WTC11 (cell line): ENCODE measurements around the gene COL4A1. TPM values are rescaled to one million over a fixed set of nuclear protein-coding genes. Genes with fewer than 3 reads are reported as not detected.
A peak's percentile ranks its signal among the peaks of the same experiment; 100 is the strongest.

Experiments used
- ATAC-seq: fragments of 200-7000 bp; cut with Tn5 transposase; 2 replicates; pipeline ENCODE4 v1.10.0; 2021; ENCODE audit warnings: mild to moderate bottlenecking, moderate library complexity
- CTCF ChIA-PET: fragments of 300-600 bp; sonication (Branson Sonifier 250); formaldehyde crosslinking; loops from one replicate; lab custom pipeline; 2021; ENCODE audit warnings: antibody characterized with exemption; lab: Charles Lee
- POLR2A ChIA-PET: fragments of 350-600 bp; sonication (Branson Sonifier 250); formaldehyde crosslinking; loops from one replicate; lab custom pipeline; 2021; ENCODE audit warnings: antibody characterized with exemption; lab: Charles Lee
- DNase-seq: peaks from one replicate; pipeline ENCODE4 v3.0.0; 2021; ENCODE audit warnings: low spot score
- H3K27ac Mint-ChIP-seq: 2 replicates; pipeline ENCODE4 v1.8.0; 2021; ENCODE audit warnings: mixed read lengths
- H3K27me3 Mint-ChIP-seq: 2 replicates; pipeline ENCODE4 v1.8.0; 2021; ENCODE audit warnings: low read depth, mild to moderate bottlenecking, moderate library complexity, mixed read lengths
- H3K36me3 Mint-ChIP-seq: 2 replicates; pipeline ENCODE4 v1.8.0; 2021; ENCODE audit warnings: mixed read lengths
- H3K4me1 Mint-ChIP-seq: 2 replicates; pipeline ENCODE4 v1.8.0; 2022; ENCODE audit warnings: mixed read lengths
- H3K4me3 Mint-ChIP-seq: 2 replicates; pipeline ENCODE4 v1.8.0; 2021; ENCODE audit warnings: mild to moderate bottlenecking, moderate library complexity, mixed read lengths
- H3K9me3 Mint-ChIP-seq: 2 replicates; pipeline ENCODE4 v1.8.0; 2021; ENCODE audit warnings: mixed read lengths
- EMX1 ChIP-seq: fragments of 250-450 bp; sonication (Bioruptor Pico); IDR thresholded peaks from 2 replicates; pipeline ENCODE4 v1.8.0; 2021; ENCODE audit warnings: mild to moderate bottlenecking
- ETV6 ChIP-seq: sonication (generic); formaldehyde crosslinking; IDR thresholded peaks from 2 replicates; pipeline ENCODE4 v1.8.1; 2022; ENCODE audit warnings: mild to moderate bottlenecking, missing genetic modification reagents
- FOXK1 ChIP-seq: sonication (generic); formaldehyde crosslinking; IDR thresholded peaks from 2 replicates; pipeline ENCODE4 v1.8.0; 2022; ENCODE audit warnings: mild to moderate bottlenecking, moderate library complexity, missing genetic modification reagents
- FOXP1 ChIP-seq: sonication (generic); formaldehyde crosslinking; IDR thresholded peaks from 2 replicates; pipeline ENCODE4 v1.8.0; 2022; ENCODE audit warnings: missing genetic modification reagents, mild to moderate bottlenecking, moderate library complexity, borderline replicate concordance
- KAT7 ChIP-seq: sonication (generic); formaldehyde crosslinking; IDR thresholded peaks from 2 replicates; pipeline ENCODE4 v1.8.1; 2023; ENCODE audit warnings: missing genetic modification reagents, mild to moderate bottlenecking, borderline replicate concordance
- NFATC4 ChIP-seq: fragments of 250-450 bp; sonication (Bioruptor Pico); IDR thresholded peaks from 2 replicates; pipeline ENCODE4 v1.9.0; 2021; ENCODE audit warnings: mild to moderate bottlenecking
- NFYB ChIP-seq: sonication (generic); formaldehyde crosslinking; conservative IDR thresholded peaks from 2 replicates; pipeline ENCODE4 v1.8.0; 2022; ENCODE audit warnings: low read depth, missing genetic modification reagents
- RORB ChIP-seq: fragments of 250-450 bp; sonication (Bioruptor Pico); IDR thresholded peaks from 2 replicates; pipeline ENCODE4 v1.9.0; 2021; ENCODE audit warnings: mild to moderate bottlenecking
- SP1 ChIP-seq: sonication (generic); formaldehyde crosslinking; conservative IDR thresholded peaks from 2 replicates; pipeline ENCODE4 v1.8.1; 2022; ENCODE audit warnings: missing genetic modification reagents
- TP53 ChIP-seq: sonication (generic); formaldehyde crosslinking; IDR thresholded peaks from 2 replicates; pipeline ENCODE4 v1.8.1; 2023; ENCODE audit warnings: mild to moderate bottlenecking, missing genetic modification reagents
- ZNF219 ChIP-seq: sonication (generic); formaldehyde crosslinking; IDR thresholded peaks from 2 replicates; pipeline ENCODE4 v1.8.0; 2023; ENCODE audit warnings: missing genetic modification reagents, mild to moderate bottlenecking, borderline replicate concordance
- ZNF317 ChIP-seq: sonication (generic); formaldehyde crosslinking; IDR thresholded peaks from 2 replicates; pipeline ENCODE4 v1.8.1; 2023; ENCODE audit warnings: low read depth, mild to moderate bottlenecking, moderate library complexity, missing genetic modification reagents, borderline replicate concordance
- total RNA-seq: library from RNA; stranded (reverse); gene quantifications from 3 replicates; pipeline ENCODE4 v1.2.3, GENCODE V29; 2021
- TF ChIP-seq, protein P1 (sequence below): sonication (generic); formaldehyde crosslinking; IDR thresholded peaks from 2 replicates; pipeline ENCODE4 v1.8.1; 2023; ENCODE audit warnings: mild to moderate bottlenecking, missing genetic modification reagents, borderline replicate concordance
- TF ChIP-seq, protein P2 (sequence below): sonication (generic); formaldehyde crosslinking; IDR thresholded peaks from 2 replicates; pipeline ENCODE4 v1.8.0; 2023; ENCODE audit warnings: mild to moderate bottlenecking, missing genetic modification reagents
- TF ChIP-seq, protein P3 (sequence below): sonication (generic); formaldehyde crosslinking; IDR thresholded peaks from 2 replicates; pipeline ENCODE4 v1.8.1; 2023; ENCODE audit warnings: mild to moderate bottlenecking, missing genetic modification reagents
- TF ChIP-seq, protein P4 (sequence below): fragments of 250-450 bp; sonication (Bioruptor Pico); conservative IDR thresholded peaks from 2 replicates; pipeline ENCODE4 v1.9.0; 2021; ENCODE audit warnings: mild to moderate bottlenecking
- TF ChIP-seq, protein P5 (sequence below): sonication (generic); formaldehyde crosslinking; IDR thresholded peaks from 2 replicates; pipeline ENCODE4 v1.8.1; 2023; ENCODE audit warnings: mild to moderate bottlenecking, missing genetic modification reagents, moderate library complexity
- TF ChIP-seq, protein P6 (sequence below): sonication (generic); formaldehyde crosslinking; IDR thresholded peaks from 2 replicates; pipeline ENCODE4 v1.8.0; 2022; ENCODE audit warnings: mild to moderate bottlenecking, missing genetic modification reagents

COL4A1 gene
- total RNA-seq, 1 experiment from 2014 or later, result 89.6 TPM

DNA sequence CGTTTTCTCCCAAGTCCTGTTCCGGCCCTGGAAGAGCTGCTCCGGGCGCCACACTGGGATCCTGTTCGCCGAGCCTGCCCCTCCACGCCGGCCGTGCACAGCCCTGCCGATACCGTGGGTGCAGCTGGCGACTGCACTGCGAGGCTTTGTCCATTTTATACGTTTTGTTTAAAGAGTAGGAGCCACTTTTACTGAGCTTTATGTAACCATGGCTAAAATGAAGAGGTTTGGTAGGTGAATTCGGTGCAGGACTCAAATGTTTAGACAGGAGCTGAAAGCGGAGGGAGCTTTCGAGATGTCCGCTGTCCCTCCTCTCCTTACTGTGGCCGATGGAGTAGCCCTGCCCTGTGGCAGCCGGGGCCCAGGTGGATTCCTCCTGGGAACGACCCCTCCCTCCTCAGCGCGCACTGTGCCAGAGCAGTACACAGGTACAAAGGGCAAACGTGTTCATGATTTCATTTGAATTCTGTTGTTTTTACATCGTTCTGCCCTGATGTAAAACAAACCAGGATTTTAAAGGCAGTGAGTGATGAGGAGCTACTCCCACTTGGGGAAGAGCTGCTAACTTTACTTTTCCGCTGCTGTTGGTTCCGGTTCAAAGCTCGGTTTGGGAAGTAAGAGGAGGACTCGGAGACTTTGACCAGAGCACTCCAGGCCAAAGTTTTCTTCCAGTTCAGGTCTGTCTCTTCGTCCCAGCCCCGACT lies 1.9 kb upstream of the COL4A1 start:
- TF ChIP-seq, protein P1, sequence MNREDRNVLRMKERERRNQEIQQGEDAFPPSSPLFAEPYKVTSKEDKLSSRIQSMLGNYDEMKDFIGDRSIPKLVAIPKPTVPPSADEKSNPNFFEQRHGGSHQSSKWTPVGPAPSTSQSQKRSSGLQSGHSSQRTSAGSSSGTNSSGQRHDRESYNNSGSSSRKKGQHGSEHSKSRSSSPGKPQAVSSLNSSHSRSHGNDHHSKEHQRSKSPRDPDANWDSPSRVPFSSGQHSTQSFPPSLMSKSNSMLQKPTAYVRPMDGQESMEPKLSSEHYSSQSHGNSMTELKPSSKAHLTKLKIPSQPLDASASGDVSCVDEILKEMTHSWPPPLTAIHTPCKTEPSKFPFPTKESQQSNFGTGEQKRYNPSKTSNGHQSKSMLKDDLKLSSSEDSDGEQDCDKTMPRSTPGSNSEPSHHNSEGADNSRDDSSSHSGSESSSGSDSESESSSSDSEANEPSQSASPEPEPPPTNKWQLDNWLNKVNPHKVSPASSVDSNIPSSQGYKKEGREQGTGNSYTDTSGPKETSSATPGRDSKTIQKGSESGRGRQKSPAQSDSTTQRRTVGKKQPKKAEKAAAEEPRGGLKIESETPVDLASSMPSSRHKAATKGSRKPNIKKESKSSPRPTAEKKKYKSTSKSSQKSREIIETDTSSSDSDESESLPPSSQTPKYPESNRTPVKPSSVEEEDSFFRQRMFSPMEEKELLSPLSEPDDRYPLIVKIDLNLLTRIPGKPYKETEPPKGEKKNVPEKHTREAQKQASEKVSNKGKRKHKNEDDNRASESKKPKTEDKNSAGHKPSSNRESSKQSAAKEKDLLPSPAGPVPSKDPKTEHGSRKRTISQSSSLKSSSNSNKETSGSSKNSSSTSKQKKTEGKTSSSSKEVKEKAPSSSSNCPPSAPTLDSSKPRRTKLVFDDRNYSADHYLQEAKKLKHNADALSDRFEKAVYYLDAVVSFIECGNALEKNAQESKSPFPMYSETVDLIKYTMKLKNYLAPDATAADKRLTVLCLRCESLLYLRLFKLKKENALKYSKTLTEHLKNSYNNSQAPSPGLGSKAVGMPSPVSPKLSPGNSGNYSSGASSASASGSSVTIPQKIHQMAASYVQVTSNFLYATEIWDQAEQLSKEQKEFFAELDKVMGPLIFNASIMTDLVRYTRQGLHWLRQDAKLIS (CRISPR knock-in tag), result no peak
- TF ChIP-seq ZNF317, result peak; percentile 85
- CTCF ChIA-PET, result interaction anchor here (0.8 to 3.8 kb wide), 10 partner anchors 10 to 147 kb away, joined by 3 to 29 read pairs (median 4); no protein-coding TSS in a partner anchor
- DNase-seq (peak; percentile 48), ATAC-seq (peak; percentile 41)
- Mint-ChIP-seq H3K4me1 (peaks cover 31% of the 10 kb centered on the region), H3K27ac (peak overlapping the region; percentile 50; the same call in 1 of the 2 replicates), H3K4me3 (peak overlapping the region; percentile 88), H3K9me3 (no peaks in the 10 kb centered on the region), H3K36me3 (no peaks in the 10 kb centered on the region), H3K27me3 (peaks cover 35% of the 10 kb centered on the region)
- POLR2A ChIA-PET, result interaction anchor here (1.4 to 1.7 kb wide), 2 partner anchors 18 to 21 kb away, joined by 5 to 8 read pairs; no protein-coding TSS in a partner anchor

DNA sequence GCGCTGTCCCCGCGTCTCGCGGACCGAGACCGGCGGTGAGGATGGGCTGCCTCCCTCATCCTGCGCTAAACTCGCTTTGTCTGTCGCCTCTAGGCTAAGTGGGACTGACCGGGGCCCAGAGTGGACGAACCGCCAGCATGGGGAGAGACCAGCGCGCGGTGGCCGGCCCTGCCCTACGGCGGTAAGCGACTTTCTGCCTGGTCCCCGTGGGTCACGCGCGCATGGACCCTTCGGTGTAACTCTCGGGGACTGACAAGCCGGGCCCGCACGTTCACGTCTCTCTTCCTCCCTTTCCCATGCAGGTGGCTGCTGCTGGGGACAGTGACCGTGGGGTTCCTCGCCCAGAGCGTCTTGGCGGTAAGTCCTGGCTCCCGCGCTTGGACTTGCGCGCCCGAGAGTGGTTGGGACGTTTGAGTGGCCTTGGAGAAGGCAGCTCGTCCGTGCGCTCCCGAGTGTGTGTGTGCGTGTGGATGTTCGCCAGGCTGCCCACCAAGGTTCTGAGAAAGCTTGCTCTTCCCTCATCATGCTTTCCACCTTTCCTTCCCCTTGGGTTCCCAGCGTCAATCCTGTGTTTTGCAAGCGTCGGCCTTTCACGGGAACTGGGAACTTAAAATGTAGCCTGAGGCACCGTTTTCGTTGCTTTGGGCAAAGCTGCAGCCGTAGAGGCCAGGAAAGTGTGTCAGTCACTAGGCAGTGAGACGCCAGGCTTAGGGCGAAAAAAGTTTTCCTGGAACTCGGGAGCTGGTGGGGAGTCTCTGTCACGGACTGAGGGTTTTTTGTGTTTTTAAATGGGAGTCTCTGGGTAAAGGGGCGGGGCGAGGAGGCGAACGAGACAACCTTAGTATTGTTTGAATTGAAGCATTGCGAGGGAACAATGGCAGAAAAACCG lies 1.1 kb upstream of the COL4A1 start:
- Mint-ChIP-seq H3K27me3 (peaks cover 35% of the 10 kb centered on the region), H3K27ac (0 out of 2 replicates have a peak overlapping the region, but pooled peaks have one; percentile 50), H3K36me3 (no peaks in the 10 kb centered on the region), H3K9me3 (no peaks in the 10 kb centered on the region), H3K4me1 (peaks cover 31% of the 10 kb centered on the region), H3K4me3 (peak overlapping the region; percentile 88)
- ChIA-PET POLR2A (interaction anchor here (1.4 to 1.7 kb wide), 2 partner anchors 19 to 22 kb away, joined by 5 to 8 read pairs; no protein-coding TSS in a partner anchor), CTCF (interaction anchor here (0.9 to 3.8 kb wide), 11 partner anchors 10 to 148 kb away, joined by 3 to 29 read pairs (median 5); no protein-coding TSS in a partner anchor)
- ATAC-seq (peak; percentile 9), DNase-seq (peak; percentile 41)
- TF ChIP-seq RORB (CRISPR knock-in tag), result no peak
- TF ChIP-seq TP53 (CRISPR knock-in tag), result peak; percentile 70; the same call in 1 of the 2 replicates
- no peak for TF ChIP-seq NFATC4 (CRISPR knock-in tag)
- TF ChIP-seq ETV6 (CRISPR knock-in tag), result no peak
- TF ChIP-seq EMX1 (CRISPR knock-in tag), result no peak
- TF ChIP-seq, protein P2, sequence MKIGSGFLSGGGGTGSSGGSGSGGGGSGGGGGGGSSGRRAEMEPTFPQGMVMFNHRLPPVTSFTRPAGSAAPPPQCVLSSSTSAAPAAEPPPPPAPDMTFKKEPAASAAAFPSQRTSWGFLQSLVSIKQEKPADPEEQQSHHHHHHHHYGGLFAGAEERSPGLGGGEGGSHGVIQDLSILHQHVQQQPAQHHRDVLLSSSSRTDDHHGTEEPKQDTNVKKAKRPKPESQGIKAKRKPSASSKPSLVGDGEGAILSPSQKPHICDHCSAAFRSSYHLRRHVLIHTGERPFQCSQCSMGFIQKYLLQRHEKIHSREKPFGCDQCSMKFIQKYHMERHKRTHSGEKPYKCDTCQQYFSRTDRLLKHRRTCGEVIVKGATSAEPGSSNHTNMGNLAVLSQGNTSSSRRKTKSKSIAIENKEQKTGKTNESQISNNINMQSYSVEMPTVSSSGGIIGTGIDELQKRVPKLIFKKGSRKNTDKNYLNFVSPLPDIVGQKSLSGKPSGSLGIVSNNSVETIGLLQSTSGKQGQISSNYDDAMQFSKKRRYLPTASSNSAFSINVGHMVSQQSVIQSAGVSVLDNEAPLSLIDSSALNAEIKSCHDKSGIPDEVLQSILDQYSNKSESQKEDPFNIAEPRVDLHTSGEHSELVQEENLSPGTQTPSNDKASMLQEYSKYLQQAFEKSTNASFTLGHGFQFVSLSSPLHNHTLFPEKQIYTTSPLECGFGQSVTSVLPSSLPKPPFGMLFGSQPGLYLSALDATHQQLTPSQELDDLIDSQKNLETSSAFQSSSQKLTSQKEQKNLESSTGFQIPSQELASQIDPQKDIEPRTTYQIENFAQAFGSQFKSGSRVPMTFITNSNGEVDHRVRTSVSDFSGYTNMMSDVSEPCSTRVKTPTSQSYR (CRISPR knock-in tag), result peak; percentile 43; the same call in 1 of the 2 replicates
- TF ChIP-seq FOXP1, result 0 out of 2 replicates have a peak, but pooled peaks have one; percentile 23
- no peak for TF ChIP-seq ZNF219
- no peak for TF ChIP-seq NFYB
- TF ChIP-seq, protein P3, sequence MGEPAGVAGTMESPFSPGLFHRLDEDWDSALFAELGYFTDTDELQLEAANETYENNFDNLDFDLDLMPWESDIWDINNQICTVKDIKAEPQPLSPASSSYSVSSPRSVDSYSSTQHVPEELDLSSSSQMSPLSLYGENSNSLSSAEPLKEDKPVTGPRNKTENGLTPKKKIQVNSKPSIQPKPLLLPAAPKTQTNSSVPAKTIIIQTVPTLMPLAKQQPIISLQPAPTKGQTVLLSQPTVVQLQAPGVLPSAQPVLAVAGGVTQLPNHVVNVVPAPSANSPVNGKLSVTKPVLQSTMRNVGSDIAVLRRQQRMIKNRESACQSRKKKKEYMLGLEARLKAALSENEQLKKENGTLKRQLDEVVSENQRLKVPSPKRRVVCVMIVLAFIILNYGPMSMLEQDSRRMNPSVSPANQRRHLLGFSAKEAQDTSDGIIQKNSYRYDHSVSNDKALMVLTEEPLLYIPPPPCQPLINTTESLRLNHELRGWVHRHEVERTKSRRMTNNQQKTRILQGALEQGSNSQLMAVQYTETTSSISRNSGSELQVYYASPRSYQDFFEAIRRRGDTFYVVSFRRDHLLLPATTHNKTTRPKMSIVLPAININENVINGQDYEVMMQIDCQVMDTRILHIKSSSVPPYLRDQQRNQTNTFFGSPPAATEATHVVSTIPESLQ (CRISPR knock-in tag), result no peak
- TF ChIP-seq KAT7, result 0 out of 2 replicates have a peak, but pooled peaks have one; percentile 17
- TF ChIP-seq, protein P4, sequence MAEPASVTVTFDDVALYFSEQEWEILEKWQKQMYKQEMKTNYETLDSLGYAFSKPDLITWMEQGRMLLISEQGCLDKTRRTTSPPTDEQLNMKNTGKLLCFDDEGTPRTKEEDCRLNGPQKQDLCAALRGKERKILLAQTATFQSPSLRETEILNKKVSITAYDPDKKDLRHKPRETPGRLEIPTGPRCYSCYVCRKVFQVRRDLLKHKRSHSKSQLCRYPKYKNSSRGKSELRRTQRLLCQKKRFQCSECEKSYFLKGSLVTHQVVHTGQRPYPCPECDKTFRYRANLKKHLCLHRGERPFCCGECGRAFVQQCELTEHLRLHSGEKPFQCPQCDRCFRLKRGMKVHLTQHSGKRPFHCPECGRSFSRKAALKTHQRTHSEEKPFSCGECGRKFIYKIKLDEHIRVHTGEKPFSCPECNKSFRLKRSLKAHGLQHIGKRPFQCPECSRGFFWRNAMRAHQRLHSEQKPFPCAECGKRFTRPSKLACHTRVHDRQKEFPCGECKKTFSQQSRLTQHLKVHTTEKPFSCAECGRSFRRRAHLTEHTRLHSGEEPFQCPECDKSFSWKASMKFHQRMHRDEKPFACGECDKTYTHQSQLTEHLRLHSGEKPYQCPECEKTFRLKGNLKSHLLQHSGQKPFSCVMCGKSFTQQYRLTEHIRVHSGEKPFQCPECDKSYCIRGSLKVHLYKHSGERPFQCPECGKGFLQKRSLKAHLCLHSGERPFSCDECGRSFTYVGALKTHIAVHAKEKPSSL (CRISPR knock-in tag), result no peak
- TF ChIP-seq SP1, result no peak
- TF ChIP-seq, protein P5, sequence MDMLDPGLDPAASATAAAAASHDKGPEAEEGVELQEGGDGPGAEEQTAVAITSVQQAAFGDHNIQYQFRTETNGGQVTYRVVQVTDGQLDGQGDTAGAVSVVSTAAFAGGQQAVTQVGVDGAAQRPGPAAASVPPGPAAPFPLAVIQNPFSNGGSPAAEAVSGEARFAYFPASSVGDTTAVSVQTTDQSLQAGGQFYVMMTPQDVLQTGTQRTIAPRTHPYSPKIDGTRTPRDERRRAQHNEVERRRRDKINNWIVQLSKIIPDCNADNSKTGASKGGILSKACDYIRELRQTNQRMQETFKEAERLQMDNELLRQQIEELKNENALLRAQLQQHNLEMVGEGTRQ (CRISPR knock-in tag), result 0 out of 2 replicates have a peak, but pooled peaks have one; percentile 27
- TF ChIP-seq FOXK1 (CRISPR knock-in tag), result no peak; the same call in 1 of the 2 replicates
- TF ChIP-seq, protein P6, sequence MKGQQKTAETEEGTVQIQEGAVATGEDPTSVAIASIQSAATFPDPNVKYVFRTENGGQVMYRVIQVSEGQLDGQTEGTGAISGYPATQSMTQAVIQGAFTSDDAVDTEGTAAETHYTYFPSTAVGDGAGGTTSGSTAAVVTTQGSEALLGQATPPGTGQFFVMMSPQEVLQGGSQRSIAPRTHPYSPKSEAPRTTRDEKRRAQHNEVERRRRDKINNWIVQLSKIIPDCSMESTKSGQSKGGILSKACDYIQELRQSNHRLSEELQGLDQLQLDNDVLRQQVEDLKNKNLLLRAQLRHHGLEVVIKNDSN, result 0 out of 2 replicates have a peak, but pooled peaks have one; percentile 18
